Neuronal stem cell (in vitro differentiated cells): Measurements from ENCODE around the gene ZNF92.
"Not testable (repeated sequence)": the region's sequence is repeated elsewhere in the genome, so short reads cannot be mapped to it uniquely, and the experiment has no call there.

Experiments used
- DNase-seq: peaks from one replicate; pipeline ENCODE4 v3.0.0-alpha.2; 2013; ENCODE audit warnings: low spot score
- H2AFZ ChIP-seq: one replicate; pipeline ENCODE4 v1.6.1; 2013; ENCODE audit warnings: mild to moderate bottlenecking, low read length, inconsistent platforms
- H2AK5ac ChIP-seq: 2 replicates; pipeline ENCODE4 v1.6.1; 2013; ENCODE audit warnings: low read depth, mild to moderate bottlenecking, inconsistent platforms, low read length, moderate library complexity, mixed read lengths
- H2BK120ac ChIP-seq: 2 replicates; pipeline ENCODE4 v1.6.1; 2013; ENCODE audit warnings: low read depth, mild to moderate bottlenecking, inconsistent platforms, low read length, moderate library complexity, mixed read lengths
- H2BK12ac ChIP-seq: one replicate; pipeline ENCODE4 v1.6.1; 2013; ENCODE audit warnings: low read length, inconsistent platforms
- H2BK15ac ChIP-seq: 2 replicates; pipeline ENCODE4 v1.6.1; 2013; ENCODE audit warnings: mild to moderate bottlenecking, low read length, inconsistent platforms, mixed read lengths
- H2BK5ac ChIP-seq: one replicate; pipeline ENCODE4 v1.6.1; 2013; ENCODE audit warnings: inconsistent platforms, mild to moderate bottlenecking, low read length, moderate library complexity
- H3K14ac ChIP-seq: one replicate; pipeline ENCODE4 v1.6.1; 2013; ENCODE audit warnings: low read length, inconsistent platforms
- H3K18ac ChIP-seq: 2 replicates; pipeline ENCODE4 v1.6.1; 2013; ENCODE audit warnings: low read length, inconsistent platforms
- H3K23ac ChIP-seq: 2 replicates; pipeline ENCODE4 v1.6.1; 2013; ENCODE audit warnings: low read depth, mild to moderate bottlenecking, mixed read lengths, low read length, inconsistent platforms; ENCODE audit not compliant: poor library complexity
- H3K27ac ChIP-seq: replicated peaks from 3 replicates; pipeline ENCODE4 v1.5.1; 2013; ENCODE audit warnings: low read length, inconsistent platforms
- H3K27me3 ChIP-seq, 3 experiments: 2 replicates each; pipeline ENCODE4 v1.6.1; 2013; ENCODE audit warnings: low read length in 3 of 3, mild to moderate bottlenecking in 2 of 3, inconsistent platforms in 1 of 3, low read depth in 1 of 3, mixed read lengths in 1 of 3, moderate library complexity in 1 of 3; ENCODE audit not compliant: control insufficient read depth in 3 of 3, insufficient read depth in 3 of 3
- H3K36me3 ChIP-seq, 2 donors: replicated peaks in 1 of 2; 2 replicates each; pipeline ENCODE4 v1.6.1; 2013; ENCODE audit warnings: low read length in 2 of 2; ENCODE audit not compliant: control insufficient read depth in 2 of 2, insufficient read depth in 2 of 2
- H3K4ac ChIP-seq: 2 replicates; pipeline ENCODE4 v1.6.1; 2013; ENCODE audit warnings: inconsistent platforms, mild to moderate bottlenecking, low read length, moderate library complexity
- H3K4me1 ChIP-seq, 2 donors: 1 replicate in 1 of 2; 2 replicates in 1 of 2; pipeline ENCODE4 v1.6.1; 2013; ENCODE audit warnings: low read length in 2 of 2, low read depth in 1 of 2; ENCODE audit not compliant: control insufficient read depth in 2 of 2, insufficient read depth in 1 of 2
- H3K4me2 ChIP-seq: one replicate; pipeline ENCODE4 v1.6.1; 2013; ENCODE audit warnings: mild to moderate bottlenecking, low read length, inconsistent platforms; ENCODE audit not compliant: insufficient read depth, poor library complexity, severe bottlenecking
- H3K4me3 ChIP-seq, 2 donors: 2 replicates each; pipeline ENCODE4 v1.5.1; 2013; ENCODE audit warnings: low read length in 2 of 2, mild to moderate bottlenecking in 2 of 2, inconsistent platforms in 1 of 2, moderate library complexity in 1 of 2
- H3K79me1 ChIP-seq: one replicate; pipeline ENCODE4 v1.6.1; 2013; ENCODE audit warnings: low read depth, mild to moderate bottlenecking, inconsistent platforms, low read length, moderate library complexity
- H3K9ac ChIP-seq: one replicate; pipeline ENCODE4 v1.6.1; 2013; ENCODE audit warnings: mild to moderate bottlenecking, low read depth, low read length, inconsistent platforms; ENCODE audit not compliant: poor library complexity
- H3K9me3 ChIP-seq, 2 donors: replicated peaks in 1 of 2; 2 replicates each; pipeline versions ENCODE3 to v1.6.1; 2013; ENCODE audit warnings: low read length in 2 of 2, mild to moderate bottlenecking in 2 of 2, inconsistent platforms in 1 of 2, low read depth in 1 of 2, mixed read lengths in 1 of 2, moderate library complexity in 1 of 2; ENCODE audit not compliant: control insufficient read depth in 2 of 2, insufficient read depth in 1 of 2
- H4K8ac ChIP-seq: one replicate; pipeline ENCODE4 v1.6.1; 2013; ENCODE audit warnings: low read depth, mild to moderate bottlenecking, inconsistent platforms, low read length, moderate library complexity
- H4K91ac ChIP-seq: one replicate; pipeline ENCODE4 v1.6.1; 2013; ENCODE audit warnings: low read length, low read depth, mild to moderate bottlenecking, inconsistent platforms; ENCODE audit not compliant: poor library complexity
- WGBS, 2 donors: extraction: QIAGEN DNeasy Blood & Tissue Kit; methylation state at CpG; one replicate each; pipeline ENCODE4 v1.1.7; 2013; ENCODE audit warnings: missing lambda C conversion rate in 2 of 2, mixed read lengths in 1 of 2; ENCODE audit not compliant: insufficient read length in 2 of 2, insufficient replicate concordance in 1 of 2; ENCODE audit errors: extremely low coverage in 2 of 2; 5-methylcytosine and 5-hydroxymethylcytosine counted together

ZNF92 gene

DNA sequence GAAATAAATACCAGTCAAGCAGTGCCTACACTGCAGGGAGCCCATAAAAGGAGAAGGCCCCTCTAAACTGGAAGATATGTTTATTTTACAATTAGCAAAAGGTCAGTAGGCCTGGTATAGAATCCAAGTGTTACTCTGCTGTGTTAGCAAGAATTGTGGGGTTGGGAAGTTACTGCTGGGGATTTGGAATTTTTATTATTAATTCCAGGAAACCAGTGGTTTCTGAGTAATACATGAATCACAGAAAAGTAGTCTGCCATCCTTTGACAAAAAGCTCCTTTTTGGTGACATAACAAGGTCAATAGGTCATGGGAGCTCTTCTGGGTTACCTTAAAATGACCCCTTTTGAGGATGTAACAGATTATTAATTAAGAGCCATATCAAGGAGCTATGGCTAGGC lies 67.4 kb downstream of the ZNF92 start:
- Histone ChIP-seq H3K4me3 (no peak overlapping the region), H2BK5ac (no peak overlapping the region), H3K27me3 (no peaks in the 10 kb centered on the region), H3K4ac (no peak overlapping the region), H4K8ac (no peak overlapping the region), H3K23ac (no peak overlapping the region), H2BK12ac (no peak overlapping the region), H3K9me3 (no peaks in the 10 kb centered on the region), H2AFZ (no peak overlapping the region), H3K4me2 (no peak overlapping the region), H2AK5ac (no peak overlapping the region), H3K18ac (no peak overlapping the region), H2BK15ac (no peak overlapping the region), H3K27ac (no peak overlapping the region), H3K79me1 (no peaks in the 10 kb centered on the region), H3K36me3 (no peaks in the 10 kb centered on the region), H3K14ac (no peak overlapping the region), H2BK120ac (no peak overlapping the region), H3K4me1 (no peaks in the 10 kb centered on the region), H4K91ac (no peak overlapping the region), H3K9ac (no peak overlapping the region)
- DNase-seq: no peak

DNA sequence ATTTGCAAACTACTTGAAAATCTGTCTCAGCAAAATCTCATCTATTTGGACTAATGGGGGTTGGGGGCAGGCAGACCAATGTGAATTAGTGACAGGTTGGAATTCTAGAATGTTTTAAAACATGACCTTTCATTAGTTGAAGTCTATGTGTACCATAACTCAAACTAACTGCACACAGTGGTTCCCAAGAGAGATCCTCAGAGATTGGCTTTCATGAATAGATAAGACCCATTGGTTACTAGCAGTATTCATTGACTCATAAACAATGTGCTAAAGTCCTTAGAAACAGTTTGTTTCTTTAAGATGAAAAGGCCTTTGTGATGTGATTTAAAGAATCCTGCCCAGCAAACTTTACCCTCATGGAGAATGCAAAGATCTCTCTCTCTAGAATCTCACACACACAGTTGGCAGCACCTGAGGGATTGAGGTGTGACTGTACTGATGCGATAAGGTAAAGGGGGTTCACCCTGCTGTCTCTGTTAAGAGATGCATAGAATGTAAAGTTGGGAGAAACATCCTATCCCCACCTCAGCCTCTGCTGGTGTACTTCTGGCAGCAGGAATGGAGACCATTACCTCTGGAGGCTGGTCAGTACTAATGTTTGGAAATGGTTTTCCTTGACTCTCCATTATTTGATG lies 70.7 kb downstream of the ZNF92 start:
- Histone ChIP-seq H3K23ac (no peak overlapping the region), H3K27ac (no peak overlapping the region), H2BK12ac (no peak overlapping the region), H2BK5ac (no peak overlapping the region), H2AFZ (no peak overlapping the region), H3K79me1 (no peaks in the 10 kb centered on the region), H3K27me3 (no peaks in the 10 kb centered on the region), H3K4me1 (no peaks in the 10 kb centered on the region), H3K9ac (no peak overlapping the region), H4K91ac (no peak overlapping the region), H3K36me3 (no peaks in the 10 kb centered on the region), H3K9me3 (peaks cover 2 to 8% of the 10 kb centered on the region in 2 donors), H3K4me2 (no peak overlapping the region), H2AK5ac (no peak overlapping the region), H3K18ac (no peak overlapping the region), H2BK120ac (no peak overlapping the region), H2BK15ac (no peak overlapping the region), H4K8ac (no peak overlapping the region), H3K4me3 (no peak overlapping the region), H3K4ac (no peak overlapping the region), H3K14ac (no peak overlapping the region)
- DNase-seq: no peak
- no CpG with 5 or more reads among the region's 1 CpG for WGBS, 2 donors

DNA sequence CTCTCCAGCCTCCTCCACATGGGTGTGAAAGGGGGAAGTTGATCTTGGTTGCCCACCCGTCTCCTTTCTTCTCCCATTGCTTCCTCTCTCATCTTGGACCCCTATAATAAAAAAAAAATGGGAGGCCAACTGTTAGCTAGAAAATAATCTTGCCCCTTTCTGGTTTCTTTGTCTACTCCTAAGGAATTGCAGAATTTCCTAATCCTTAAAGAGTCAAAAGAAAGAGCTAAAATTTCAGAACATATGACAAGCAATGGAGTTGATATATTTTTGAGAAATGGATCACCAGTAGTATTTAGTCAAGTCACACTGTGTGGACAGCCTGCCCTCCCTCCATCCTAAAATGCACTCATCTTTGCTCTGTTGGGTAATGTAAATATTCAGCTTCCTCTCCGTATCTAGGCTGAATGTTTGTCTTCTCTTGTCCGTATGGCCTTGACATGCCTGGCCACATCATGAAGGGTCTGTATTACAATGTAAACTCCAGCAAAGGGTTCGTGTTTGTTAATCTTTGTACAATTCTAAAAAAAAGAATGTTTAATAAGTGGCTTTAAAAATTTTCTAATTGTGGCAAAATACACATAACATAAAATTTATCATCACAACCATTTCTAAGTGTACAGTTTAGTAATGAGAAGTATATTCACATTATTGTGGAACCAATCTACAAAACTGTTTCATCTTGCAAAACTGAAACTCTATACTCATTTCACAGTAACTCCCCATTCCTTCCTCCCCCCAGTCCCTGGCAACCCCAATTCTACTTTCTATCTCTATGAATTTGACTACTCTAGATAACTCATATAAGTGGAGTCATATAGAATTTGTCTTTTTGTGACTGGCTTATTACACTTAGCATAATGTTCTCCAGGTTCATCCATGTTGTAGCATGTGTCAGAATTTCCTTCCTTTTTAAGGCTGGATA lies 71.5 kb downstream of the ZNF92 start:
- Histone ChIP-seq H3K27ac (no peak overlapping the region), H3K36me3 (no peaks in the 10 kb centered on the region), H2BK15ac (no peak overlapping the region), H3K18ac (no peak overlapping the region), H2AFZ (no peak overlapping the region), H3K14ac (no peak overlapping the region), H2BK5ac (no peak overlapping the region), H2BK12ac (no peak overlapping the region), H3K27me3 (no peaks in the 10 kb centered on the region), H3K79me1 (no peaks in the 10 kb centered on the region), H3K23ac (no peak overlapping the region), H3K4me2 (no peak overlapping the region), H4K91ac (no peak overlapping the region), H3K9ac (no peak overlapping the region), H3K4ac (no peak overlapping the region), H3K4me1 (no peaks in the 10 kb centered on the region), H4K8ac (no peak overlapping the region), H3K9me3 (peaks cover 2 to 8% of the 10 kb centered on the region in 2 donors), H2AK5ac (no peak overlapping the region), H2BK120ac (no peak overlapping the region), H3K4me3 (no peak overlapping the region)
- DNase-seq: no peak
- WGBS, 2 donors: no CpG with 5 or more reads among the region's 4 CpGs

DNA sequence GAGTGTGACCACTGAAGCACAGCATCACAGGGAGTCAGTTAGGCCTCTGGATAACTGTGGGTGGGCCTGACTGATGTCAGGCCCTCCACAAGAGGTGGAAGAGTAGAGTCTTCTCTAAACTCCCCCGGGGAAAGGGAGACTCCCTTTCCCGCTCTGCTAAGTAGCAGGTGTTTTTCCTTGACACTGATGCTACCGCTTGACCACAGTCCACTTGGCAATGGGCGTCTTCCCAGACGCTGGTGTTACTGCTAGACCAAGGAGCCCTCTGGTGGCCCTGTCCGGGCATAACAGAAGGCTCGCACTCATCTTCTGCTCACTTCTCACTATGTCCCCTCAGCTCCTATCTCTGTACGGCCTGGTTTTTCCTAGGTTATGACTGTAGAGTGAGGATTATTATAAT lies 73.4 kb downstream of the ZNF92 start:
- DNase-seq, H3K14ac ChIP-seq, H3K23ac ChIP-seq, H3K36me3 ChIP-seq, H3K4ac ChIP-seq, H3K9ac ChIP-seq, H3K4me1 ChIP-seq, H2BK15ac ChIP-seq, H3K9me3 ChIP-seq, H2AK5ac ChIP-seq, H2BK5ac ChIP-seq, H3K4me3 ChIP-seq, H2BK120ac ChIP-seq, H4K91ac ChIP-seq, H2AFZ ChIP-seq, H3K27ac ChIP-seq, H3K4me2 ChIP-seq, H3K79me1 ChIP-seq, H3K18ac ChIP-seq, H3K27me3 ChIP-seq, H2BK12ac ChIP-seq, H4K8ac ChIP-seq: not testable (repeated sequence)
- WGBS, 2 donors: no CpG with 5 or more reads among the region's 8 CpGs
